SJSA1 (cell line): ENCODE results near the gene DNMBP. TPM values are rescaled to one million over a fixed set of nuclear protein-coding genes. Genes with fewer than 3 reads are reported as not detected.
"Not testable (repeated sequence)": the region's sequence is repeated elsewhere in the genome, so short reads cannot be mapped to it uniquely, and the experiment has no call there.

Experiments
- DNase-seq, 2 experiments: peaks; one replicate each; pipeline ENCODE4 v3.0.0-alpha.2; 2015 to 2020; ENCODE audit warnings: low spot score in 2 of 2, low read depth in 1 of 2
- H3K27ac ChIP-seq: fragments of 250-450 bp; sonication (Bioruptor Pico); 2 replicates; pipeline ENCODE4 v1.5.1; 2020; ENCODE audit warnings: mild to moderate bottlenecking, moderate library complexity
- H3K27me3 ChIP-seq: fragments of 250-450 bp; sonication (Bioruptor Pico); replicated peaks from 2 replicates; pipeline ENCODE4 v1.5.1; 2020; ENCODE audit warnings: mild to moderate bottlenecking, moderate library complexity
- H3K36me3 ChIP-seq: fragments of 250-450 bp; sonication (Bioruptor Pico); 2 replicates; pipeline ENCODE4 v1.5.1; 2020; ENCODE audit warnings: mild to moderate bottlenecking
- H3K4me1 ChIP-seq: fragments of 250-450 bp; sonication (Bioruptor Pico); replicated peaks from 2 replicates; pipeline ENCODE4 v1.6.1; 2021; ENCODE audit warnings: mild to moderate bottlenecking
- H3K4me3 ChIP-seq: fragments of 250-450 bp; sonication (Bioruptor Pico); 2 replicates; pipeline ENCODE4 v1.5.1; 2020; ENCODE audit warnings: mild to moderate bottlenecking
- H3K9me3 ChIP-seq: fragments of 250-450 bp; sonication (Bioruptor Pico); replicated peaks from 2 replicates; pipeline ENCODE4 v1.5.1; 2020; ENCODE audit warnings: mild to moderate bottlenecking
- total RNA-seq: library from RNA; depleted of rRNA; stranded (reverse); fragments of >200 nt; shearing (Covaris generic); gene quantifications from 2 replicates; pipeline ENCODE4 v1.2.3, GENCODE V29; 2014

Gene DNMBP
- total RNA-seq, 1 experiment from 2014 or later = 11.0 TPM

- H3K9me3 ChIP-seq = 0 out of 2 replicates have a peak, but pooled peaks cover 3% of the 10 kb centered on the region
Measured at GRCh38 chr10:100027416-100027815, 17.7 kb upstream of the DNMBP start.

GRCh38 chr10:100025576-100025975, 15.8 kb upstream of the DNMBP start:
- Histone ChIP-seq H3K4me3 (no peak overlapping the region), H3K36me3 (no peaks in the 10 kb centered on the region), H3K9me3 (0 out of 2 replicates have a peak, but pooled peaks cover 3% of the 10 kb centered on the region), H3K4me1 (peaks cover 7% of the 10 kb centered on the region; the same call in 1 of the 2 replicates), H3K27ac (no peak overlapping the region), H3K27me3 (no peaks in the 10 kb centered on the region)
- no peak for DNase-seq

More at GRCh38 chr10:100027416-100027815, 17.7 kb upstream of the DNMBP start:
- no peak overlapping the region for H3K27ac ChIP-seq
- H3K4me3 ChIP-seq = no peak overlapping the region
- no peaks in the 10 kb centered on the region for H3K27me3 ChIP-seq
- no peak for DNase-seq
- peaks cover 7% of the 10 kb centered on the region; the same call in 1 of the 2 replicates for H3K4me1 ChIP-seq
- no peaks in the 10 kb centered on the region for H3K36me3 ChIP-seq

- Histone ChIP-seq H3K36me3 (no peaks in the 10 kb centered on the region), H3K4me3 (no peak overlapping the region), H3K27me3 (no peaks in the 10 kb centered on the region), H3K27ac (no peak overlapping the region), H3K4me1 (peaks cover 13% of the 10 kb centered on the region; the same call in 1 of the 2 replicates), H3K9me3 (0 out of 2 replicates have a peak, but pooled peaks cover 3% of the 10 kb centered on the region)
- DNase-seq = no peak
Measured at GRCh38 chr10:100024748-100025147, 15.0 kb upstream of the DNMBP start.

GRCh38 chr10:100022403-100022802, 12.7 kb upstream of the DNMBP start:
- no peak for DNase-seq

GRCh38 chr10:100021322-100021721, 11.6 kb upstream of the DNMBP start:
- DNase-seq = no peak
- no peaks in the 10 kb centered on the region for H3K9me3 ChIP-seq
- H3K4me1 ChIP-seq = peaks cover 13% of the 10 kb centered on the region; the same call in 1 of the 2 replicates
- H3K27ac ChIP-seq = no peak overlapping the region
- H3K36me3 ChIP-seq = no peaks in the 10 kb centered on the region
- H3K4me3 ChIP-seq = no peak overlapping the region
- no peaks in the 10 kb centered on the region for H3K27me3 ChIP-seq

More at GRCh38 chr10:100022403-100022802, 12.7 kb upstream of the DNMBP start:
- H3K4me3 ChIP-seq = no peak overlapping the region
- peaks cover 13% of the 10 kb centered on the region; the same call in 1 of the 2 replicates for H3K4me1 ChIP-seq
- no peaks in the 10 kb centered on the region for H3K9me3 ChIP-seq
- H3K36me3 ChIP-seq = no peaks in the 10 kb centered on the region
- no peaks in the 10 kb centered on the region for H3K27me3 ChIP-seq
- H3K27ac ChIP-seq = no peak overlapping the region

GRCh38 chr10:100020886-100021253, 11.1 kb upstream of the DNMBP start:
- Histone ChIP-seq H3K4me3 (no peak overlapping the region), H3K27ac (no peak overlapping the region)

GRCh38 chr10:100020142-100020885, 10.6 kb upstream of the DNMBP start:
- H3K27me3 ChIP-seq = no peaks in the 10 kb centered on the region
- DNase-seq = no peak
- H3K4me1 ChIP-seq = peaks cover 10% of the 10 kb centered on the region; the same call in 1 of the 2 replicates
- H3K4me3 ChIP-seq = no peak overlapping the region
- H3K9me3 ChIP-seq = no peaks in the 10 kb centered on the region
- no peaks in the 10 kb centered on the region for H3K36me3 ChIP-seq
- H3K27ac ChIP-seq = no peak overlapping the region

More at GRCh38 chr10:100020886-100021253, 11.1 kb upstream of the DNMBP start:
- H3K36me3 ChIP-seq = no peaks in the 10 kb centered on the region
- DNase-seq = no peak
- H3K9me3 ChIP-seq = no peaks in the 10 kb centered on the region
- H3K4me1 ChIP-seq = peaks cover 13% of the 10 kb centered on the region; the same call in 1 of the 2 replicates
- H3K27me3 ChIP-seq = no peaks in the 10 kb centered on the region

GRCh38 chr10:100019787-100020141, 10.0 kb upstream of the DNMBP start:
- no peak overlapping the region for H3K4me3 ChIP-seq
- no peaks in the 10 kb centered on the region for H3K36me3 ChIP-seq
- no peaks in the 10 kb centered on the region for H3K9me3 ChIP-seq
- no peak overlapping the region for H3K27ac ChIP-seq
- no peak for DNase-seq
- H3K4me1 ChIP-seq = peaks cover 6% of the 10 kb centered on the region; the same call in 1 of the 2 replicates
- no peaks in the 10 kb centered on the region for H3K27me3 ChIP-seq

GRCh38 chr10:100014071-100014762, 4.5 kb upstream of the DNMBP start:
- peaks cover 13% of the 10 kb centered on the region for H3K4me1 ChIP-seq
- DNase-seq = no peak
- H3K27me3 ChIP-seq = no peaks in the 10 kb centered on the region
- no peaks in the 10 kb centered on the region for H3K9me3 ChIP-seq
- no peak overlapping the region for H3K4me3 ChIP-seq
- H3K27ac ChIP-seq = no peak overlapping the region
- peaks cover 5% of the 10 kb centered on the region for H3K36me3 ChIP-seq

GRCh38 chr10:100013621-100014020, 3.9 kb upstream of the DNMBP start:
- Histone ChIP-seq H3K9me3 (no peaks in the 10 kb centered on the region), H3K4me1 (peaks cover 18% of the 10 kb centered on the region), H3K36me3 (peaks cover 5% of the 10 kb centered on the region), H3K4me3 (no peak overlapping the region), H3K27ac (no peak overlapping the region), H3K27me3 (no peaks in the 10 kb centered on the region)
- no peak for DNase-seq

GRCh38 chr10:100011906-100012305, 2.2 kb upstream of the DNMBP start:
- H3K27ac ChIP-seq, H3K9me3 ChIP-seq, H3K27me3 ChIP-seq, H3K4me3 ChIP-seq, DNase-seq, H3K36me3 ChIP-seq: not testable (repeated sequence)
- H3K4me1 ChIP-seq = peaks cover 35% of the 10 kb centered on the region

- Histone ChIP-seq H3K4me3 (peak overlapping the region; percentile 78), H3K36me3 (peaks cover 5% of the 10 kb centered on the region), H3K27me3 (no peaks in the 10 kb centered on the region), H3K4me1 (peaks cover 59% of the 10 kb centered on the region), H3K27ac (peak overlapping the region; percentile 34; the same call in 1 of the 2 replicates), H3K9me3 (no peaks in the 10 kb centered on the region)
- peak; percentile 50 to 60 for DNase-seq
Measured at GRCh38 chr10:100009283-100009792, 409 bp downstream of the DNMBP start.

- Histone ChIP-seq H3K36me3 (peaks cover 5% of the 10 kb centered on the region), H3K27ac (peak overlapping the region; percentile 34; the same call in 1 of the 2 replicates), H3K4me3 (peak overlapping the region; percentile 78), H3K27me3 (no peaks in the 10 kb centered on the region), H3K4me1 (peaks cover 61% of the 10 kb centered on the region), H3K9me3 (no peaks in the 10 kb centered on the region)
- DNase-seq = peak in 1 of 2 experiments; percentile 39
Measured at GRCh38 chr10:100008708-100009282, 952 bp downstream of the DNMBP start.
